GM23248 (cell line): Measurements from ENCODE around the gene REEP5. TPM values are rescaled to one million over a fixed set of nuclear protein-coding genes. Genes with fewer than 3 reads are reported as not detected.

ENCODE experiments used
- DNase-seq: peaks from one replicate; pipeline ENCODE4 v3.0.0-alpha.2; 2015
- H2AFZ ChIP-seq: fragments of 200-600 bp; sonication (generic); 2 replicates; pipeline ENCODE4 v1.6.1; 2016; ENCODE audit warnings: antibody characterized with exemption
- H3F3A ChIP-seq: fragments of 200-600 bp; sonication (generic); 2 replicates; pipeline ENCODE4 v1.6.1; 2016; ENCODE audit warnings: mild to moderate bottlenecking, antibody characterized with exemption, mixed run types; ENCODE audit not compliant: insufficient read depth
- H3K27ac ChIP-seq: fragments of 200-600 bp; sonication (generic); 2 replicates; pipeline ENCODE4 v1.5.1; 2016; ENCODE audit warnings: mild to moderate bottlenecking
- H3K27me3 ChIP-seq: fragments of 200-600 bp; sonication (generic); replicated peaks from 2 replicates; pipeline ENCODE4 v1.6.1; 2016; ENCODE audit warnings: mild to moderate bottlenecking; ENCODE audit not compliant: insufficient read depth
- H3K36me3 ChIP-seq: fragments of 200-600 bp; sonication (generic); 2 replicates; pipeline ENCODE4 v1.6.1; 2016; ENCODE audit warnings: low read depth, mild to moderate bottlenecking
- H3K4me1 ChIP-seq: fragments of 200-600 bp; sonication (generic); 2 replicates; pipeline ENCODE4 v1.6.1; 2016; ENCODE audit warnings: mild to moderate bottlenecking; ENCODE audit not compliant: insufficient read depth
- H3K4me2 ChIP-seq: fragments of 200-600 bp; sonication (generic); one replicate; pipeline ENCODE4 v1.6.1; 2016; ENCODE audit warnings: mild to moderate bottlenecking; ENCODE audit not compliant: unreplicated experiment
- H3K4me3 ChIP-seq: fragments of 200-600 bp; sonication (generic); 2 replicates; pipeline ENCODE4 v1.5.1; 2016; ENCODE audit warnings: mild to moderate bottlenecking
- H3K79me2 ChIP-seq: fragments of 200-600 bp; sonication (generic); 2 replicates; pipeline ENCODE4 v1.6.1; 2016; ENCODE audit warnings: mild to moderate bottlenecking; ENCODE audit not compliant: insufficient read depth
- H3K9ac ChIP-seq: fragments of 200-600 bp; sonication (generic); 2 replicates; pipeline ENCODE4 v1.6.1; 2016; ENCODE audit warnings: mild to moderate bottlenecking
- H3K9me2 ChIP-seq: fragments of 200-600 bp; sonication (generic); 2 replicates; pipeline ENCODE4 v1.6.1; 2016; ENCODE audit warnings: mixed run types, mild to moderate bottlenecking, moderate library complexity; ENCODE audit not compliant: insufficient read depth
- H3K9me3 ChIP-seq: fragments of 200-600 bp; sonication (generic); one replicate; pipeline ENCODE4 v1.6.1; 2017; ENCODE audit warnings: low read depth
- H4K20me1 ChIP-seq: fragments of 200-600 bp; sonication (generic); 2 replicates; pipeline ENCODE4 v1.6.0; 2016; ENCODE audit not compliant: insufficient read depth
- EZH2 ChIP-seq: fragments of 200-600 bp; sonication (generic); IDR thresholded peaks from 2 replicates; pipeline ENCODE4 v1.6.1; 2018; ENCODE audit warnings: antibody characterized with exemption, mild to moderate bottlenecking; ENCODE audit not compliant: insufficient read depth, poor library complexity, severe bottlenecking
- EZH2phosphoT487 ChIP-seq: fragments of 200-600 bp; sonication (generic); IDR thresholded peaks from 2 replicates; pipeline ENCODE4 v1.6.1; 2018; ENCODE audit warnings: antibody characterized with exemption, moderate library complexity, mild to moderate bottlenecking, low read depth; ENCODE audit not compliant: insufficient read depth
- WGBS, 2 experiments: methylation state at CpG; one replicate each; pipeline ENCODE4 v1.1.6; 2015 to 2017; ENCODE audit warnings: low lambda C conversion rate in 2 of 2, low coverage in 1 of 2; ENCODE audit errors: missing lambda C conversion rate in 2 of 2; 5-methylcytosine and 5-hydroxymethylcytosine counted together
- in situ Hi-C: fragments of 300-500 bp; cut with MboI; formaldehyde crosslinking; loops from 2 replicates; pipeline ENCODE4 v1.15.0; 2020
- polyA plus RNA-seq: library from polyadenylated mRNA; unstranded; fragments of >200 nt; fragmentation: Nextera tagmentation; extraction: Ambion mirVana; gene quantifications from 2 replicates; pipeline ENCODE4 v1.2.1, GENCODE V29; 2016
- total RNA-seq: library from RNA; depleted of rRNA; stranded (reverse); fragments of >200 nt; shearing (Covaris generic); gene quantifications from 2 replicates; pipeline ENCODE4 v1.2.3, GENCODE V29; 2014

The REEP5 gene
- total and polyA plus RNA-seq, 2 experiments from 2014 or later: 52.3 to 227 TPM

DNA sequence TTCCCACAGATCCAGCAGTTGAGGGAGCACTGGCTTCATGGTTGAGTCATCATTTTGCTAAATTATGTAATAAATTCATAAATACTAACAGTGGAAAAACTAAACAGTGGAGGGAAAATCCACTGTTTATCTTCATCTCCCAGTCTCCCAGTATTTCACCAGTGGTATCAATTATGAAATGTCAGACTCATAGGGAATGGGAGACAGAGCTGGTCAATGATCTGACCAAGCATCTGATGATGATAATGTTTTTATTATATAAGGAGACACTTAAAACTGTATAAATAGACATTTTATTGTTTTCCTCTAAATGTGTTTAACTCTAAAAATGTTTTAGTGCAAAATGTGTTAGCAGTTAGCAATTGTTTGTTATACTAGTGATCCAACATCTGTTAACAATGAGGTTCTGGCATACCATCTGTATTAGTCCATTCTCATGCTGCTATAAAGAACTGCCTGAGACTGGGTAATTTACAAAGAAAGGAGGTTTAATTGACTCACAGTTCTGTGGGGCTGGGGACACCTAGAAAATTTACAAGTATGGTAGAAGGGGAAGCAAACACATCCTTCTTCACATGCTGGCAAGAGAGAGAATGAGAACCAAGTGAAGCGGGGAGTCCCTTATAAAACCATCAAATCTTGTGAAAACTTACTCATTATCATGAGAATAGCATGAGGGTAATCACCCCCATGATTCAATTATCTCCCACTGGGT is 11.8 kb upstream of the REEP5 start:
- Histone ChIP-seq H3F3A (peaks cover 17% of the 10 kb centered on the region; the same call in 1 of the 2 replicates), H3K9me3 (no peaks in the 10 kb centered on the region), H4K20me1 (no peaks in the 10 kb centered on the region), H3K27ac (peak overlapping the region; percentile 18; the same call in 1 of the 2 replicates), H3K4me3 (no peak overlapping the region), H2AFZ (no peak overlapping the region), H3K27me3 (no peaks in the 10 kb centered on the region), H3K9ac (no peak overlapping the region), H3K79me2 (no peaks in the 10 kb centered on the region), H3K4me1 (peaks cover 13% of the 10 kb centered on the region; the same call in 1 of the 2 replicates), H3K36me3 (no peaks in the 10 kb centered on the region), H3K4me2 (peak overlapping the region; percentile 34), H3K9me2 (no peaks in the 10 kb centered on the region)
- in situ Hi-C loops: no loop called here
- peak; percentile 63 for DNase-seq
- TF ChIP-seq EZH2 (no peak), EZH2phosphoT487 (no peak)
- 0% methylated on average over 1 of the region's 1 CpG for WGBS, 2 experiments

DNA sequence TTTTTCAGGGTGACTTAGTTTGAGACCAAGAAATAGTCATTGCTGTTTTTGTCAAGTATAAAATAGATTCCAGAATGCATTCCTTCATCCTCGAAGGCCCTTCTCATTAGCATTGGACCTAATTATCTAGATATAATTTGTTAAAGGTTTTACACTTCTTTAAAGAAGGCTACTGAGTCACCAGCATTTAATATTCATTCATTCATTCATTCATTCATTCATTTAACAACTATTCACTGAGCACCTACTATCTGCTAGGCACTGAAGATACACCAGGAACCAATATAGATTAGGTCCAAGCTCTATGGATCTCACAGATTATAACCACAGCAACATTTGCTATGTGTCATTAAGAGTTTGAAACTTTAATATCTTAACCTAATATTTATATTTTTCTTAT is 11.1 kb upstream of the REEP5 start:
- no peak overlapping the region for H3K27ac ChIP-seq
- no peaks in the 10 kb centered on the region for H4K20me1 ChIP-seq
- H3K9me2 ChIP-seq: no peaks in the 10 kb centered on the region
- H3K4me1 ChIP-seq: peaks cover 13% of the 10 kb centered on the region; the same call in 1 of the 2 replicates
- peaks cover 17% of the 10 kb centered on the region; the same call in 1 of the 2 replicates for H3F3A ChIP-seq
- H3K9me3 ChIP-seq: no peaks in the 10 kb centered on the region
- WGBS, 2 experiments: 15 to 22% methylated on average over 1 of the region's 1 CpG
- in situ Hi-C loops: no loop called here
- H2AFZ ChIP-seq: no peak overlapping the region
- TF ChIP-seq EZH2: no peak
- no peak for TF ChIP-seq EZH2phosphoT487
- H3K79me2 ChIP-seq: no peaks in the 10 kb centered on the region
- H3K36me3 ChIP-seq: no peaks in the 10 kb centered on the region
- no peak overlapping the region for H3K9ac ChIP-seq
- H3K27me3 ChIP-seq: no peaks in the 10 kb centered on the region
- H3K4me2 ChIP-seq: peak overlapping the region; percentile 34
- no peak for DNase-seq
- H3K4me3 ChIP-seq: no peak overlapping the region

DNA sequence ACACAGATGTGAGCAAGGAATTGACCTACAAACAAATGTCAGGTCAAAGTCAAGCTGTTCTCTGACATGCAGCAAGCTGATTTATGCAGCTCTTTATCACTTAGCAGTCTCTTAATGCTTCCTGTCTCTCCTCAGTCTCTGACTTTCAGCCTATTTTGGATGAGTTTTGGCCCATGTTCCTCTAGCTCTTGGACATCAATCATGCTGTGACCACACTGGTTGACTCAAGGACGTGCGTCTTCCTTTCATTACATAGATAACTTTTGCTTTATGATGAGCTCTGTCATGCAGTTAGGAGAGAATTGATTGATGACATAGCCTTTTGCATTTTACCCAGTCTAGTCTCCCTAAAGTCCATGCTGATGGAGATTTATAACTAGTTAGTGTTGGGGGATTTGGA is 9.4 kb upstream of the REEP5 start:
- Histone ChIP-seq H3K4me2 (no peak overlapping the region), H3K9me3 (no peaks in the 10 kb centered on the region), H2AFZ (no peak overlapping the region), H3K9me2 (no peaks in the 10 kb centered on the region), H3K36me3 (no peaks in the 10 kb centered on the region), H3K4me3 (no peak overlapping the region), H3K27me3 (no peaks in the 10 kb centered on the region), H3K79me2 (no peaks in the 10 kb centered on the region), H3K27ac (no peak overlapping the region), H3K4me1 (peaks cover 13% of the 10 kb centered on the region; the same call in 1 of the 2 replicates), H3F3A (peaks cover 17% of the 10 kb centered on the region; the same call in 1 of the 2 replicates), H4K20me1 (no peaks in the 10 kb centered on the region), H3K9ac (no peak overlapping the region)
- in situ Hi-C loops: no loop called here
- TF ChIP-seq EZH2: no peak
- TF ChIP-seq EZH2phosphoT487: no peak
- no peak for DNase-seq
- 70 to 77% methylated on average over 2 of the region's 2 CpGs for WGBS, 2 experiments

DNA sequence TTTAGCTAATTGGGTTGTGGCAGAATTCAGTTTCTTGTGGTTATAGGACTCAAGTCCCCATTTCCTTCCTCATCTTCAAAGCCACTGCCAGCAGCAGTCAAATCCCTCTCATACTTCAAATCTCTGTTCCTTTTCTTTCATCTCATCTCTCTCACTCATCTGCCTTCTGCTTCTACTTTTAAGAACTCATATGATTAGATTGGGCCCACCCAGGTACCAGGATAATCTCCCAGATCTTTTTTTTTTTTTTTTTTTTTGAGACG is 8.0 kb upstream of the REEP5 start:
- Histone ChIP-seq H3K4me3 (no peak overlapping the region), H3K27me3 (no peaks in the 10 kb centered on the region), H4K20me1 (no peaks in the 10 kb centered on the region), H3K9me3 (no peaks in the 10 kb centered on the region), H3K36me3 (no peaks in the 10 kb centered on the region), H3K9ac (no peak overlapping the region), H2AFZ (no peak overlapping the region), H3F3A (peaks cover 17% of the 10 kb centered on the region; the same call in 1 of the 2 replicates), H3K4me1 (peaks cover 13% of the 10 kb centered on the region; the same call in 1 of the 2 replicates), H3K79me2 (no peaks in the 10 kb centered on the region), H3K9me2 (no peaks in the 10 kb centered on the region), H3K27ac (no peak overlapping the region), H3K4me2 (no peak overlapping the region)
- in situ Hi-C loops: no loop called here
- 100% methylated on average over 1 of the region's 1 CpG; no CpG with 5 or more reads in 1 of the 2 experiments for WGBS, 2 experiments
- TF ChIP-seq EZH2 (no peak), EZH2phosphoT487 (no peak)
- DNase-seq: no peak
